GM12873 (cell line): ENCODE measurements around the gene TTC21A.

Experiments used
- CTCF ChIP-seq: IDR thresholded peaks from 2 replicates; pipeline ENCODE4 v1.5.1; 2012; ENCODE audit warnings: low read depth, mild to moderate bottlenecking, moderate library complexity, low read length, control low read depth; ENCODE audit not compliant: insufficient read depth; ENCODE audit errors: missing control alignments

The TTC21A gene

GRCh38 chr3:39099242-39099641 lies 8.2 kb upstream of the TTC21A start:
- no peak for TF ChIP-seq CTCF

GRCh38 chr3:39099738-39100499 lies 7.6 kb upstream of the TTC21A start:
- no peak for TF ChIP-seq CTCF

GRCh38 chr3:39100500-39100886 lies 7.0 kb upstream of the TTC21A start:
- TF ChIP-seq CTCF, result no peak

GRCh38 chr3:39101022-39101689 lies 6.3 kb upstream of the TTC21A start:
- TF ChIP-seq CTCF, result peak; percentile 80

- TF ChIP-seq CTCF, result no peak
These were observed 4.8 kb upstream of the TTC21A start for GRCh38 chr3:39102504-39103323.

- peak; percentile 41 for TF ChIP-seq CTCF
These were observed 4.2 kb upstream of the TTC21A start for GRCh38 chr3:39103324-39103693.
